NAMALWA (cell line): ENCODE data around the gene UBE2L5.

Source experiments
- DNase-seq: peaks from one replicate; pipeline ENCODE4 v3.0.0-alpha.2; 2015; ENCODE audit warnings: low spot score

The UBE2L5 gene

GRCh38 chr13:30477346-30478195 lies 55.3 kb downstream of the UBE2L5 start:
- peak; percentile 46 for DNase-seq
